Stimulated activated CD4-positive, alpha-beta T cell treated with anti-CD3 and anti-CD28 coated beads, Interleukin-12 subunit alpha, Interleukin-12 subunit beta, amount 100 ng/mL, for 4 hours (primary cell): ENCODE measurements around the gene USP7.
"Not testable (repeated sequence)": the region's sequence is repeated elsewhere in the genome, so short reads cannot be mapped to it uniquely, and the experiment has no call there.

ENCODE experiments used
- DNase-seq: peaks from one replicate; pipeline ENCODE4 v3.0.0-alpha.2; 2020

The USP7 gene

DNA sequence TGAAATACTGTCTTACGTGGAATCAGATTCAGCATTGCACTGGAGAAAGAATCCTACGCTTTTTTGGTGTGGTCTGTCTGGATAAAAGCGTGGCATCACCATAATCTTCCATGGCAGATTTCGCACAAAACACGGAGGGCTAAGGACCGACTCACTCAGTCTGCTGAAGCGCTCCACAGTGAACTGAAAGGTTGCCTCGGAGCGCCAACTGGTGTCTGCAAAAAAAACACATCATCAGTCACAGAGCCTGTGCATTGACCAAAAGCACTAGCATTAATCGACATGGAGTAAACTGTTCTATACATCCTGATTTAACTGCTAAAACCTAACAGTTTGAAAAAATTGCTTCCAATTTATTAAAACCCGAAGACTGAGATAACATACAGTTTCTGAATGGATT, 40.5 kb downstream of the USP7 start:
- DNase-seq = no peak

DNA sequence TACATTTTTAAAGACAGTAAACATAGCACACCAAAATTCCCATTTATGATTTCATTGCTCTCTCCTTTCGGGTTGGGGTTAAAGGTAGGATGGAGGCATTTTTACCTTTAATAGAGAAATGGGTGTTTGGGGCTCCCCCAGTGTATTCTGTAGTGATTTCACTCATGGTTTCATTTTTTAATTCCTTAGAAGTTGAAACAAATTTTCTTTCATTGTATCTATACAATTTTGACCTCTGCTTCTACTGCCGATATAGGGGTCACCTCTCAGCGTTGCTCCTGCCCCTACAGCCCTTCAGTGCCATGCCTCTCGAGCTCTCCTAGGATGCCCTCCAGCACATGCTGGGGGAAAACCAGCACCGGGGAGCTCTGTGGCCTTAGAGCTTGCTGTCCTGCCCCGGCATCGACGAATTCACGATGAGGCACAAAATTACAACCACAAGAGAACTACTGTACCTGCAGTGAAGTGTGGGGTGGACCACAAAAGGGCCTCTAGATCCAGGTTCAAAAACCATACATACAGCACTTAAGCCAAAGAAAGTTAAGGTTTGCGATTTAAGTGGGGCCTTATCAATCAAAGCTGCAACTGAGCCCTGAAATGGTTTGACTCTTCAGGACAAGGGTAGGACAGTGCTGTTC, 42.2 kb downstream of the USP7 start:
- no peak for DNase-seq

DNA sequence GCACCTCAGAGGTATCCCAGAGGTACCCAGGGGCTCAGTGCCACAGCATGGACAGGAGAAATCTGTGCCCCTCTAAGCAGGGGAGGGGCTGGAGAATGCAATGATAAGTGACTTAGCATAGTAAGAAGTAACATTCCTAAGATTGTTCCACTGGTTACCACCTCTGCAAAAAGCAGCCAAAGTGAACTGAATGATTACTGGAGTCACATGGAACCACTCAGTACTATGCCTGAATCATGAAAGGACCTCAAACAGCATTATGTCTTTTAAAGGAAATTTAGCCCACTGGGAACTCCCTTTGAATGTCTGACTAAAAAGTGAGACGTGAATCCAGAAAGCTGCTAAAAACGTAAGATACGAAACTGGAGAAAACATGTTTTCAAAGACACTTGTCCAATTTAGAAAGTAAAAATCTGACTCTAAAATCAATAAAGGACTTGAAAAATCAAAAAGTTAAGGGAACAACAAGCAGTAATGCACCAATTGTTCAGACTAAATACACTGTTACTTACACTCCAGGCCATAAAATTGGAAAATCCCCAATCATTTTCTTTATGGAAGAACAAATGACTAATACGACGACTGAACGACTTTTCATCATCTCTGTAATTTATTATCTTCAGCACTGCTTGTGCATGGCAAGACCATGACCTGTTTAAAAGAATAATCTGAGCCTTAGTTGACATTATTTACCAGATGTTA, 42.9 kb downstream of the USP7 start:
- no peak for DNase-seq

DNA sequence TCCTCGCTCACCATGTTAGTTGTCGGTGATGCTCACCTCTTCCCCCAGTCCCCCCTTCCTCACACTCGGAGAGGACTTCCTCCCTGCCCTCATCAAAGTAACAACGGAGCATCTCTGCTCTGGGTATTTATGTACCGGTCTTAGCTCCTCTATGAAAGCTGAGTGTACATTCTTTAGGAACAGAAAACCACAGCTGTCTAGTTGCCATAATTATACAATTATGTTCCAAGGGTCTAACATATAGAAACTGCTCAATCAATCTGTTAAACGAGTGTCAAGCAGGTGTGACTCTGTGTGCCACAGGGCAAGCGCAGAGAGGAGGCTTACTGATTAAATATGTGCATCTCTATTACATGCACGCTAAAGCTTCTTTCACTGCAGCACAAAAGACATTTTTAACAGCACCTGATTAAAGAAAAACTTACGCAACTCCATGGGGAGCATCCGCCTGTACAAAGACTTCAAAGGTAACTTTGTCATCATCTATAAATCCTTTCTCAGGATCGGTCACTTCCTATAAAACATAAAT, 43.7 kb downstream of the USP7 start:
- no peak for DNase-seq

DNA sequence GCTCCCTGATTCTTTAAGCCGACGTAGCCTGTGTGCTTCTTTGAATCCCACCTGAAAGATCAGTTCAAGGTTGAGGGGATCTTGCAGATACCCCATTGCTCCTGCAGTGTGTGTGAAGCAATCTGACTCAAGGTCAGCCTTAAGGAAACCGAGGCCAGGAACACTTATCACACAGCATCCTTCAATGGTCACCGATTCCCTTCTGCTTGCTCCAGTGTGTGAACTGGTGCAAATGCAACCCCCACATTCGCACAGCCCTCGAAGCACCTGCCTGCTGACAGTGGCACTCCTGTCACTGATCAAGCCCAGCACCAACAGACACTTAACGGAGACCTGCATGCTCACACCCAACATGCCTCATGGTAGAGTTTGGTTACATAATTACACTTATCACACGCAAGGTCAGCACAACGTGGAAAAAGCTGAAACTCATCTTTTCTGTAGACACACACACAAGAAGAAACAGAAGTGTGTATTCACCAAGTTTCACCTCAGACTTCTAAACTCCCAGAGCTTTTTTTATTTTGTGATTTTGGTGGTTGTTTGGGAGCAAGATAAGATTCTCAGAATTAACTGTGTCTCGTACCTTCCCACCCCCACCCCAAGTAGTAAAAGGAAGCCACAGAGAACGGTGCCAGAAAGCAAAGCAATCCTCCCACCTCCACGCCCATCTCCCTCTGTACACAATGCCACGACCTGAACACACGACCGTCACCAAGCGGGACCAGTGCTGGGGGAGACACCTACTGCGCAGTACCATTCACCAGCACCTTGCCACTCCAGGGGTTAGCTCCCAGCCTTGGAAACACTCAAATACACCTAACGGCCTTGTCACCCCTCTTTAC, 44.4 kb downstream of the USP7 start:
- no peak for DNase-seq

DNA sequence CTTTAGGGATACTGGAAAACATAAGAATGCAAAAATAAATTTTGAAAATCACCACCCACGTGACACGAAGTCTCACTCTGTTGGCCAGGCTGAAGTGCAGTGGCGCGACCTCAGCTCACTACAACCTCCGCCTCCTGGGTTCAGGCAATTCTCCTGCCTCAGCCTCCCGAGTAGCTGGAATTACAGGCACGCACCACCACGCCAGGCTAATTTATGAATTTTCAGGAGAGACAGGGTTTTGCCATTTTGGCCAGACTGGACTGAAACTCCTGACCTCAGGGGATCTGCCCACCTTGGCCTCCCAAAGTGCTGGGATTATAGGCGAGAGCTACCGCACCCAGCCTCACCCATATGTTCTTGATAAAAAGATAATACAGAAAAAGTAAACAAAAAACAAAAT, 46.4 kb downstream of the USP7 start:
- not testable (repeated sequence) for DNase-seq

DNA sequence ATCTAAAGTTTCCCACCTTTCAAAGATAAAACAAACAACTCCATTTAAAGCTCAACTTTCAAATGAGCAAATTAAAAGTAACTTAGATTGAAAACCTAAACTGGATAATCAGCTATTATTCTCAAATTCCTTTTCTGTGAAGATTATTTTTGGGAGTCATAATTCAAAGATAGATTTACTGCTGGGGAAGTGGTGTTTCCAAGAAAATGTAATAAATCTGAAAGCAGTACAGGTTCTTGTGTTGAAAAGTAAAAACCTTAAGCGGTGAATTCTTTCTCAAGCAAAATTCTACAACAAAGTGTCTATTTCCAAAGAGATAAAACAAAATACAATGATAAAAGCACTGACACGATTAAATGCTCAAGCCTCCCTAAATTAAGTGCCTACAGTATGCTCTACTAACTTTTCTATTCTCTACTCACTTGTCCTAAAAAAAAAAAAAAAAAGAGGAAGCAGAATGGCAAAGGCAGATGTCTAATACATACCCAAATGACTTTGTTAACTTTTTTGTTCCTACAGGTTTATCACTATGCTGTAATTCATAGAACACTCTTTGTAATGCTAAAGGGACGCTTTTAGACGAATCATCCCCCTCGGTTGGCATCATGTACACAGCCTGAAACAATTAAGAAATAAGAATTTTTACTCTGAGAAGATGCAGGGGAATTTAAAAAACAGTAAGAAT, 47.0 kb downstream of the USP7 start:
- DNase-seq = no peak

DNA sequence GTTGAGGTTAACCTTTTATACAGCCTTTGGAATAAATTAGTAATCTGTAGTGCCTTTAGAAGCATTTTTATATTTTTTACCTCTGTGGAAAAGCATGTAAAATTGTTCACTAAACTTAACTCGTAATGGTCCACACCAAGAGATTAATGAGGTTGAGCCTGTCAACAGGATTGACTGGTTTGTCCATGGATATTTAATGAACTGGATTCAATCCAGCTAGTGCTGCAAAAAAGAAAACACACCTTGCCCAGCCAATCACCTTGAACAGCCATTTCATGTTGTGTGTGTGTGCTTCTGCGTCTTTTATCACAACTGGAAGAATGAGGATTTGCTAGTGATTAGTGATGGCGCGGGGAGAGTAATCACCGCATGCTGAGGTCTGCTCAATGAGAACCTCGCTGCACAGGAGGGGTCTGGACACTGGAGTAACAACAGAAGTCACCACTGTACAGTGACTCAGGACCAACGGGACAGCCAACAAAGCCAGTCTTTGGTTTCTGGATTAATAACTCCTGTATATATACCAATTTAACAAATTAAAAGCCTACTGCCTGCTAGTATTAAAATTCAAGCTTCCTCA, 47.9 kb downstream of the USP7 start:
- DNase-seq = no peak

DNA sequence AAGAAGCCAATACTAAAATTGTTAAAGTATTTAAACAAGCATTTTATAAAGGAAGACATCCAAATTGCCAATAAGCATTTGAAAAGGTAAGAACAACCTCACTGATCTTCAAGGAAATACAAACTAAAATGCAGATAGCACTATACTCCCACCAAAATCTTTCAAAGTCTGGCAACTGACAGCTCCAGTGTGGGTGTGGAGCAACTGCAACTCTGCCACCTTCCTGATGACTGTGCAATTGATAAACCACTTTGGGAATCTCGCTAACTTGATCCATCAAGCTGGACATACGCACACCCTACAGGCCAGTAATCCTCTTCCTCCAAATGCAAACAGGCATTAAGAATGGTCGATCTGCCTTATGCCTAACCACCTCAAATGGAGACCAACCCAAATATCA, 49.6 kb downstream of the USP7 start:
- DNase-seq = no peak

DNA sequence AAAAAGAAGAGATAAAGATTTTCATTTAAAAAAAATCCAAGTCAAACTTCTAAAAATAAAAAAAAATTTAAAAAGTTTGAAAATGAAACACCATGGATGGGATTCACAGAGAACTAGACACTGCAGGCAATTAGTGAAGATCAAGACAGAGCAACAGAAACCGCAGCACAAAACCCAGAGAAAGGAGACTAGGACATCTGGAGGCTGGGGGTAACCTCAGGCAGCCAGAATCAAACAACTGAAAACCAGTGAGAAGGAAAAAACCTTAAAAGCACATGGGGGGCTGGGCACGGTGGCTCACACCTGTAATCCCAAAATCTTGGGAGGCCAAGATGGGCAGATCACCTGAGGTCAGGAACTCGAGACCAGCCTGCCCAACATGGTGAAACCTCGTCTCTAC, 50.9 kb downstream of the USP7 start:
- no peak for DNase-seq

DNA sequence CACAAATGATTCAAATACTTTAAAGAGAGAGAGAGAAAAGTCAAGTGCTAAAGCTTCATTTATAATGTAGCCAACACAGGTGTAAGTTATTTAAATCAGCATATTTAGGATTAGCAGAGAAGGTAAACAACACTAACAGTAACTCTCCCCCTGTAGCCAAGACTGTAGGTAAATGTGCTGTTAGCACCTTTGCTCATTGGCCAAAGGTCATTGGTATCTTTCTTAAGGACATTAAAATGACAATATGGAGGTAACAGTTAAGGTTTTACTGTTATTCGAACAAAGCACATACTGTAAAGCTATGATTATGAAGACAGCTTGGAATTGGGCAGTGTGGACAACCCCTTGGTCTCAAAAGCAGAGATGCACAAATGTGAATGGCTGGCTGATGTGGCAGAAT, 52.9 kb downstream of the USP7 start:
- no peak for DNase-seq

DNA sequence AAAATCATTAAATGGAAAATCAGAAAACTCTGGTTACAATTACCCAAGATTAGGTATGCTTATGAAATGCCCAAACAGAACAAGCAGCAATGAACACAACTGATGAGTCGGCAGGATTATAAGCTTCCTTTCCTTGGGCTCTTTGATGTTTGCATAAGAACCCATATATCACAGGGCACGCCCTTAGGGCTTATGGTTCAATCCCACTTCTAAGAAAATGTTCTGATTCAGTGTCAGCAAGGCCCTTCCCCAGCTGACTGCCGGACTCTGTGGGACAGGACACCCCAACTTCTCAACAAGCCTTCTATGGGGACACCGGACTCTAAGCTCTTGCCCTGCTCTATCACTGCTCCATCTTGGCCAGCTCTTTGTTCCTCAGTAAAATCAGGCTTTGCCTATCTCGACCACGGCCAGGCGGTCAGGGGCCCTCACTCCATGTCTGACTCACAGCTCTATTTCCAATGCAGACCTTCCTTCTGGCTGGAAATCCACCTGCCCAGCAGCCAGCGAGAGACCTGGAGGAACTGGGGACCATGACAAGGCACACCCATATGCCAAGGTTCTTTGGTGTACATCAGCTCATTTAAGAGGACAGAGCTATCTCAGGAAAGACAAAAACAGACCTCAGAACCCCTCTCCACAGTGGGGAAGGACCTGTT, 54.8 kb downstream of the USP7 start:
- no peak for DNase-seq

DNA sequence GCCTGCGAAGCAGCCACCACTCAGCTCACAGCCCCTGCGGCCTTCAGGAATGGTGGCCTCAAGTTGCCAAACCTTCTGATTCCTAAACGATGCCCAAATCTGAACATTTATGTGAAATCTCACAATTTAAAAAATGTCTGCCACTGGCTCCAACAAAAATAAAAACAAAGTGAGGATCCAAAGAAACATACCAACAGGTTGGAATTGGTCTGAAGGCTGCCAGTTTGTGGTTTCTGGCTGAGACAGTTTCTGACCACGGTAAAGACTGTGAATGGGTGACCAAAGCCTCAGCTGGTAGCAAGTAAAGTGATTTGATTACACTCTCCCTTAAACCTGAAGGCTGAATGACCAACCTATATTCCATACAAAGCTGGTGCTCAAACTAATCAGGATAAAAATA, 56.6 kb downstream of the USP7 start:
- no peak for DNase-seq

DNA sequence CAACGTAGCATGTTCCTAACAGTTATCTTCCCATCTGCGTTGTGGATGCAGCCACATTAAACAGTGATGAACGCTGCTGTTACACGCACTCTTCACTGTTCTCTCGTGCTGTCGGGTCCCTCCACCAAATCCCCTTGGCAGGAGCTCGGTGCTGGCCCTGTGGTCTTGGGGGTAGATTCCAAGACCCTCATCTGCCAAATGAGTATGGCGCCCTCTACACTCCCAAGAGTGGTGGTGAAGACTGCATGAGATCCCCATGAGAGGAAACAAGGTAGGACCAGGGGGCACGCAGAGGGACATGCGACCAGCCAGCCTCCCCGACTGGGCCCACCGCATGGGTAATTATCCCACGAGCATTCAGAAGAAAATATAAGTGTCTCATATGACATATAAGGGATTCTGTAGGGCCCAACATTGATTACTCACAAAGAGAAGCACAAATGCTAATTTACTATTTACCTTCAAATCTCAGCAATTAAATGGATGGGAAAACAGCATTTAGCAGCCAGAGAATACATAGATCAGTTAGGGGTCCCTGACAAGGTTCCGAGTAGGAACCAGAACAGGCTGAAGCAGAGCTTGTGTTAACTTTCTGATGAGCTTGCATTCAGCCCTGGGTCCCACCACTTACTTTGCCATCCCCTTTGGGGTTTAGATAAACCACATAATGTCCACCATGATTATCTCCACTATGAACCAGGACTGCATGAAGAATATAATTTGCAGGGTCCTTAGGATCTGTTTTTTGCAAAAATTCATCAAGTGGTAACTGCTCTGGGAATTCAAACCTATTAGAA, 57.7 kb downstream of the USP7 start:
- no peak for DNase-seq

DNA sequence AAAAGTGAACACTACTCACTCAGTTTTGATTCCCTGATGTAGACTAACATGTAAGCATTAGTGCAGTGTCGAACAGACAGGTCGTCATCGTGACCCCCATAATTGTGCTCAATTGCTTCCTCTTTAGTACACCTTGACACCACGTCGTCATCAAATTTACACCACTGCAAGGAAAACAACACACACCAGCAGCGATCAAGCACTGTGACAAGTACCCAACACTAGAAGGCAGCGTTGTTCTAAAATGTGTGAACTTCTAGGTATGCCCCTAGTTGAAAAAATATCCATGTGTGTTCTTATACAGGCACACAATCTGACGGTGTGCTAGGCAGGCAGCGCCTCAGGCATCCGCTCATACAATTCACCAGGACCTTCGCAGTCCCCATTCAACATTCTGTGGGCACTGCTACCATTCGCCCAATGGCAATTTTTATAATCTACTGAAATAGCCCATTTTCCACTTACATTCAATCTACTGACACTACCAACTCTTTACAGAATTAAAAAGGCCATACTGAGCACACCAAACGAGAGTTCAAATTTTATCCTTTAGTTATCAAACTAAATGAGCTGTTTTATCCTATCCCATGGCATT, 58.4 kb downstream of the USP7 start:
- no peak for DNase-seq

DNA sequence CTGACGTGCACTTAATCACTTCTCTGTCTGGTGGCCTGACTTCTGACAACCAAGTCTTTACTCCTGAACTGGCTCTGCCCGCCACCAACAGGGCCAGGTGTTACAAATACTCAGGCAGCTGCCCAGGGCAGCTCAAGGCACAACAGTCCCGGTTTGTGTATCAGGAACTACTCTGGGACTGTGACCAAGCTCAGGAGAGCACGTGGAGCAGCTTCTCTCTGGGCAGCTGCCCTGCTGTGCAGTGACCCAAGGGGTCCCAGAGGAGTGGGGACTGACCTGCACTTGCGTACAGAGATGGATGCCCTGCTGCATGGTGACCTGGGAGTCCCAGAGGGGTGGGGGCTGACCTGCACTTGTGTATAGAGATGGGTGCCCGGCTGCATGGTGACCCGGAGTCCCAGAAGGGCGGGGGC, 59.7 kb downstream of the USP7 start:
- no peak for DNase-seq

DNA sequence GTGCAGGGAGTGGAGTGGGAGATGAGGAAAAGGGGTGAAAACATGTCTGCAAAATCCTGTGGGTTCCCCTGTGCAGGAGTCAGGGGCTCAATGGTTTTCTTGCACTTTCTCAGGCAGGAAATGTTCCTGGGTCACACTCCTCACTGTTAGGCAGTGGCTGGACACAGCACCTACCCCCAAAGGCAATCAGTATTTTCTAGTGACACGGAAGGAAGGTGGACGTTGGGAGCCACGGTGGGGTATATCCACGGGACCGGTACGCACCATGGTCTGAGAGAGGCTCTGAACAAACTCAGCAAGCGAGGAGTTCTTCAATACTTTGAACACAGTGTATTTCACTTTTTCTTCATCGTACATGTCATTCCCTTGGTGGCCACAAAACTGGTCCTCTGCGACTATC, 60.7 kb downstream of the USP7 start:
- DNase-seq = no peak

DNA sequence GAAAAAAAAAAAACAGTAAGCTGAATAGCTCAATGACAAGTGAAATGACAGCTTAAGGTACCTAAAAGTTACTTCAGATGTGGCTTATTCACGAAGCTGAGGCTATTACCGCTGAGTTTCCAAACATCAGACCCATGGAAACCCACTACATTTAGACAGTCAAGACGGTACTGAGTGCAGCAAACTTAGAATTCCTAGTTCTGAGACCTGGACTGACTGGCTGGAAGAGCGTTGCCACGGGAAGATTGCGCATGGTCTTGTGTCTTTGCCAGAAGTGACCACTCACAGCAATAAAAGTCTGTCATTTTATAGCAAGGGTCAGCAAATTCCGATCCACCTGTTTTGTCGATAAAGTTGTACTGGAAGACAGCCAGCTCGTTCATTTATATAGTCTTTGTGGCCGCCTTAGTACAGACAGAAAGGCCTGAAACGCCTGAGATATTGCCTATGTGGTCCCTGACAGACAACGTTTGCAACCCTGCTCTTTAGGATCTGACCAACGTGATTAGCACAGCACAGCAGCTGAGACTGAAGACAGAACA, 62.3 kb downstream of the USP7 start:
- no peak for DNase-seq

DNA sequence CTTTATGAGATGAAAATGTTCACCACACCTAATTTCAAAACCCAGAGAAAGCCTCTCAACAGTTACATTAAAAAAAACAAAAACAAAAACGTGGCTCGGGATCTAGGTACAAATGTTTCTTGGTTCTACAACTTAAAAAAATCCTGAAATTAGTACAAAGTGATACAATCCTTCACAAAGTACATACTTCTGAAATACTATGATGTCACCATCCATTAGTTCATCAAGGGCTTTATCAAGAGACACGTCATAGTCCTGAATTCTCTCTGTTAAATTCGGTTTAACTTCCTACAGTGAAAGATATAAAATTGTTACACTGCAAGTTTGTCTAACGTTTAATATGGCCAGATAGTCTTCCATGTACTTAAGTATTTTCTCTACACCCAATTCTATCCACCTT, 63.4 kb downstream of the USP7 start:
- DNase-seq = no peak

DNA sequence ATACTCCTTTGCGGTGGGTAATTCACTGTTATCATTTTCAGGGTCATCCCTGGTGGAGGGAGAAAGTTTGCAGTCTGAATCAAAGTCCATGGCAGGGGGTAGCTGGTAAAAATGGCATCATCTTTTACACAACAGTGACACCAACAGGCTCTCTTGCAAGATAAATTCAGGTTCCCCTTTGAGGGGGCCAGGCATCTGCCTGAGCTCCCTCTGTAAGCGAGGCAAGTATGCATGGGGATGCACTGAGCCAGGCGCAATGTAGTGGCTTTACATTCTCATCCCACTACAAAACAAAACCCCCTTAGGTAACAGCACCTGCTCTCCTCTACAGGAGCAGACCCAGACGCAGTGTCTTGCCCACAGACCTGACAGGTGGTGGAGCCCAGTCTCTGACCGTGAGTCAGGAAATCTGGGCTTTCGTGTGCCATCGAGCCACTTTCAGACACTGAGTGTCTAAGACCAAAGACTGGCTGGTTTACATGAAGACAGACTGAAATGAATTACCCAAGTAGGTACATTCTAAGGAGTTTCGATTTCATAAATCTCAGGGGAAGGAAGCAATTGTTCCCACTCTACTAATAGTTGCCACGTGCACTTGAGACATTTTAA, 63.9 kb downstream of the USP7 start:
- no peak for DNase-seq
